Umbilical cord (tissue), 2 donors: ENCODE data around the gene MYO7A. TPM values are rescaled to one million over a fixed set of nuclear protein-coding genes. Genes with fewer than 3 reads are reported as not detected.

Experiments used
- DNase-seq: peaks from one replicate; pipeline ENCODE4 v3.0.0-alpha.2; 2015; ENCODE audit warnings: low spot score
- total RNA-seq: library from RNA; depleted of rRNA; stranded (reverse); fragments of >200 nt; gene quantifications from one replicate; pipeline ENCODE4 v1.2.3, GENCODE V29; 2014; ENCODE audit warnings: low replicate concordance; ENCODE audit not compliant: insufficient read depth

Gene MYO7A
- total RNA-seq, 1 donor from 2014 or later, result 7.0 TPM

GRCh38 chr11:77127235-77127911, 673 bp upstream of the MYO7A start:
- peak; percentile 71 for DNase-seq

- no peak for DNase-seq
Observed at GRCh38 chr11:77129069-77129841, 1.2 kb downstream of the MYO7A start.

- DNase-seq, result no peak
Observed at GRCh38 chr11:77129842-77130756, 2.1 kb downstream of the MYO7A start.

GRCh38 chr11:77130763-77131513, 2.9 kb downstream of the MYO7A start:
- no peak for DNase-seq

- DNase-seq, result no peak
Observed at GRCh38 chr11:77131560-77131959, 3.5 kb downstream of the MYO7A start.

GRCh38 chr11:77135069-77135468, 7.0 kb downstream of the MYO7A start:
- no peak for DNase-seq

GRCh38 chr11:77136074-77136473, 8.0 kb downstream of the MYO7A start:
- DNase-seq, result no peak

- no peak for DNase-seq
Observed at GRCh38 chr11:77136784-77137420, 8.9 kb downstream of the MYO7A start.

GRCh38 chr11:77137421-77137820, 9.4 kb downstream of the MYO7A start:
- no peak for DNase-seq

- no peak for DNase-seq
Observed at GRCh38 chr11:77138106-77138649, 10.1 kb downstream of the MYO7A start.

GRCh38 chr11:77139201-77139600, 11.2 kb downstream of the MYO7A start:
- DNase-seq, result no peak

- peak; percentile 43 for DNase-seq
Observed at GRCh38 chr11:77140231-77140851, 12.3 kb downstream of the MYO7A start.

- DNase-seq, result peak; percentile 13
Observed at GRCh38 chr11:77141034-77141433, 13.0 kb downstream of the MYO7A start.

- no peak for DNase-seq
Observed at GRCh38 chr11:77141475-77141874, 13.4 kb downstream of the MYO7A start.

GRCh38 chr11:77142091-77142975, 14.3 kb downstream of the MYO7A start:
- no peak for DNase-seq

- no peak for DNase-seq
Observed at GRCh38 chr11:77143405-77144020, 15.5 kb downstream of the MYO7A start.

GRCh38 chr11:77144196-77144856, 16.3 kb downstream of the MYO7A start:
- no peak for DNase-seq

GRCh38 chr11:77144857-77145428, 16.9 kb downstream of the MYO7A start:
- no peak for DNase-seq
